H1 (cell line): ENCODE data around the gene GALNT2. TPM values are rescaled to one million over a fixed set of nuclear protein-coding genes. Genes with fewer than 3 reads are reported as not detected.
A peak's percentile ranks its signal among the peaks of the same experiment; 100 is the strongest.

Experiments
- CTCF ChIA-PET: fragments of 300-600 bp; sonication (Branson Sonifier 250); formaldehyde crosslinking; loops from one replicate; lab custom pipeline; 2021; ENCODE audit not compliant: partially characterized antibody; lab: Charles Lee
- POLR2A ChIA-PET: fragments of 300-600 bp; sonication (Branson Sonifier 250); formaldehyde crosslinking; loops from one replicate; lab custom pipeline; 2021; ENCODE audit warnings: inconsistent platforms; ENCODE audit not compliant: partially characterized antibody; lab: Charles Lee
- DNase-seq, 2 experiments: peaks; one replicate each; pipeline versions ENCODE4 v3.0.0 to v3.0.0-alpha.2; 2010 to 2022; ENCODE audit warnings: low spot score in 2 of 2, low read depth in 1 of 2, mixed read lengths in 1 of 2
- FAIRE-seq: peaks from 2 replicates; lab custom pipeline; 2011; peaks lifted over from hg19 to GRCh38; lab: Jason Lieb, UNC
- H2AFZ ChIP-seq: 2 replicates; pipeline ENCODE4 v1.8.1; 2012; ENCODE audit warnings: low read length, inconsistent platforms
- H2AK5ac ChIP-seq: 2 replicates; pipeline ENCODE4 v1.6.1; 2013; ENCODE audit warnings: low read depth, low read length
- H2BK120ac ChIP-seq: replicated peaks from 2 replicates; pipeline ENCODE3; 2013; ENCODE audit warnings: low read depth, low read length, inconsistent platforms
- H2BK12ac ChIP-seq: 2 replicates; pipeline ENCODE4 v1.6.1; 2013; ENCODE audit warnings: low read depth, low read length
- H2BK15ac ChIP-seq: 2 replicates; pipeline ENCODE4 v1.6.1; 2013; ENCODE audit warnings: low read length
- H2BK20ac ChIP-seq: 2 replicates; pipeline ENCODE4 v1.6.1; 2013; ENCODE audit warnings: low read length
- H2BK5ac ChIP-seq: 2 replicates; pipeline ENCODE4 v1.6.1; 2013; ENCODE audit warnings: low read depth, low read length
- H3K14ac ChIP-seq: 2 replicates; pipeline ENCODE4 v1.6.1; 2013; ENCODE audit warnings: inconsistent platforms; ENCODE audit not compliant: insufficient read length
- H3K18ac ChIP-seq: 2 replicates; pipeline ENCODE4 v1.6.1; 2013; ENCODE audit warnings: low read length; ENCODE audit errors: extremely low read depth
- H3K23ac ChIP-seq: 2 replicates; pipeline ENCODE4 v1.6.1; 2013; ENCODE audit warnings: inconsistent platforms; ENCODE audit not compliant: insufficient read length
- H3K23me2 ChIP-seq: 2 replicates; pipeline ENCODE4 v1.6.1; 2013; ENCODE audit warnings: low read depth, low read length
- H3K27ac ChIP-seq: 2 replicates; pipeline ENCODE4 v1.6.1; 2011; ENCODE audit warnings: low read depth, low read length, inconsistent platforms
- H3K27me3 ChIP-seq, 4 experiments: replicated peaks in 1 of 4; 1 replicate in 1 of 4; 2 replicates in 3 of 4; pipeline versions ENCODE4 v1.6.1 to v1.8.1; 2011 to 2013; ENCODE audit warnings: low read length in 3 of 4, mild to moderate bottlenecking in 3 of 4, inconsistent platforms in 2 of 4, mixed read lengths in 2 of 4, moderate library complexity in 1 of 4; ENCODE audit not compliant: control insufficient read depth in 3 of 4, insufficient read depth in 3 of 4; ENCODE audit errors: extremely low read depth in 1 of 4
- H3K36me3 ChIP-seq, 4 experiments: 2 replicates each; pipeline versions ENCODE4 v1.6.1 to v1.8.1; 2011 to 2013; ENCODE audit warnings: mild to moderate bottlenecking in 4 of 4, low read length in 3 of 4, moderate library complexity in 2 of 4, control low read depth in 1 of 4, inconsistent platforms in 1 of 4; ENCODE audit not compliant: insufficient read depth in 4 of 4, control insufficient read depth in 2 of 4
- H3K4ac ChIP-seq: replicated peaks from 2 replicates; pipeline ENCODE3; 2013; ENCODE audit warnings: low read length, low read depth, mixed read lengths, inconsistent platforms; ENCODE audit not compliant: insufficient read length
- H3K4me1 ChIP-seq, 4 experiments: replicated peaks in 1 of 4; 1 replicate in 1 of 4; 2 replicates in 3 of 4; pipeline versions ENCODE4 v1.6.1 to v1.8.1; 2011 to 2013; ENCODE audit warnings: low read length in 3 of 4, inconsistent platforms in 2 of 4, mixed read lengths in 1 of 4; ENCODE audit not compliant: insufficient read depth in 4 of 4, control insufficient read depth in 3 of 4
- H3K4me2 ChIP-seq, 2 experiments: 2 replicates each; pipeline versions ENCODE4 v1.6.1 to v1.8.1; 2011 to 2013; ENCODE audit warnings: low read depth in 2 of 2, low read length in 2 of 2, control low read depth in 1 of 2, inconsistent platforms in 1 of 2, mild to moderate bottlenecking in 1 of 2; ENCODE audit not compliant: insufficient read depth in 1 of 2
- H3K4me3 ChIP-seq, 4 experiments: fragments of 200-600, 300-600 bp in 1 of 4; sonication (generic), shearing (Covaris generic), sonication (Bioruptor Twin) in 1 of 4; 2 replicates each; pipeline versions ENCODE4 v1.5.1 to v1.8.1; 2011 to 2016; ENCODE audit warnings: low read length in 4 of 4, low read depth in 3 of 4, control low read depth in 2 of 4, inconsistent platforms in 2 of 4, mild to moderate bottlenecking in 2 of 4, mixed read lengths in 1 of 4, moderate library complexity in 1 of 4; ENCODE audit not compliant: insufficient read depth in 2 of 4; ENCODE audit errors: extremely low read depth in 1 of 4
- H3K56ac ChIP-seq: replicated peaks from 2 replicates; pipeline ENCODE3; 2013; ENCODE audit warnings: low read depth, mild to moderate bottlenecking, mixed read lengths, low read length, inconsistent platforms; ENCODE audit not compliant: insufficient read length
- H3K79me1 ChIP-seq: 2 replicates; pipeline ENCODE4 v1.6.1; 2013; ENCODE audit warnings: low read depth, low read length, control low read depth
- H3K79me2 ChIP-seq, 2 experiments: 2 replicates each; pipeline versions ENCODE4 v1.6.1 to v1.8.1; 2012 to 2013; ENCODE audit warnings: low read length in 2 of 2, mild to moderate bottlenecking in 2 of 2, inconsistent platforms in 1 of 2; ENCODE audit not compliant: insufficient read depth in 2 of 2, control insufficient read depth in 1 of 2
- H3K9ac ChIP-seq, 4 experiments: replicated peaks in 1 of 4; 1 replicate in 1 of 4; 2 replicates in 3 of 4; pipeline versions ENCODE4 v1.6.1 to v1.8.1; 2011 to 2013; ENCODE audit warnings: low read depth in 3 of 4, low read length in 3 of 4, control low read depth in 2 of 4, mild to moderate bottlenecking in 2 of 4, moderate library complexity in 2 of 4, inconsistent platforms in 1 of 4; ENCODE audit errors: extremely low read depth in 1 of 4
- H3K9me3 ChIP-seq, 2 experiments: 2 replicates each; pipeline versions ENCODE4 v1.6.1 to v1.8.1; 2012 to 2013; ENCODE audit warnings: mild to moderate bottlenecking in 2 of 2, moderate library complexity in 2 of 2, control low read depth in 1 of 2, inconsistent platforms in 1 of 2, low read depth in 1 of 2, low read length in 1 of 2, mixed read lengths in 1 of 2; ENCODE audit not compliant: insufficient read depth in 2 of 2
- H4K20me1 ChIP-seq, 2 experiments: replicated peaks in 1 of 2; 2 replicates each; pipeline versions ENCODE3 to v1.8.1; 2011 to 2013; ENCODE audit warnings: inconsistent platforms in 2 of 2, low read length in 2 of 2, mild to moderate bottlenecking in 1 of 2; ENCODE audit not compliant: insufficient read depth in 2 of 2, control insufficient read depth in 1 of 2
- H4K5ac ChIP-seq: 2 replicates; pipeline ENCODE4 v1.6.1; 2013; ENCODE audit warnings: low read length, low read depth, mixed read lengths, inconsistent platforms; ENCODE audit not compliant: insufficient read length
- H4K8ac ChIP-seq: 2 replicates; pipeline ENCODE4 v1.8.0; 2013; ENCODE audit warnings: mild to moderate bottlenecking, moderate library complexity, low read length, inconsistent platforms; ENCODE audit not compliant: insufficient read depth; ENCODE audit errors: extremely low read depth
- H4K91ac ChIP-seq: replicated peaks from 2 replicates; pipeline ENCODE3; 2013; ENCODE audit warnings: low read length, mixed read lengths, inconsistent platforms; ENCODE audit not compliant: insufficient read length
- BCL11A ChIP-seq, 2 experiments: IDR thresholded peaks; one replicate each; pipeline ENCODE4 v1.6.1; 2011; ENCODE audit warnings: low read depth in 2 of 2, low read length in 2 of 2, mild to moderate bottlenecking in 2 of 2
- NRF1 ChIP-seq: IDR thresholded peaks from 2 replicates; pipeline ENCODE4 v1.6.1; 2011; ENCODE audit warnings: mild to moderate bottlenecking, low read depth, low read length, improper control_type of control experiment
- RXRA ChIP-seq: IDR thresholded peaks from 2 replicates; pipeline ENCODE4 v1.6.1; 2011; ENCODE audit warnings: low read depth, mild to moderate bottlenecking, low read length, moderate library complexity; ENCODE audit not compliant: insufficient read depth
- WGBS, 2 experiments: shearing (Covaris generic) in 1 of 2; methylation state at CpG; one replicate each; pipeline versions ENCODE4 v1.1.6 to v1.1.7; 2013 to 2015; ENCODE audit warnings: low lambda C conversion rate in 2 of 2, mixed read lengths in 2 of 2, inconsistent platforms in 1 of 2, low coverage in 1 of 2, missing lambda C conversion rate in 1 of 2; ENCODE audit not compliant: insufficient replicate concordance in 2 of 2, insufficient coverage in 1 of 2, insufficient read length in 1 of 2; ENCODE audit errors: extremely low coverage in 1 of 2, missing lambda C conversion rate in 1 of 2; 5-methylcytosine and 5-hydroxymethylcytosine counted together
- polyA plus RNA-seq, 7 experiments: library from polyadenylated mRNA; depleted of rRNA in 3 of 7; stranded (reverse) in 5 of 7; unstranded in 2 of 7; fragments of >200 nt in 5 of 7; fragments of 200-250 nt in 2 of 7; gene quantifications; 1 replicate in 5 of 7; 2 replicates in 1 of 7; 4 replicates in 1 of 7; pipeline versions ENCODE4 v1.2.1 to v1.2.3, GENCODE V29; 2011 to 2013; ENCODE audit warnings: missing spikeins in 2 of 7, mixed read lengths in 2 of 7
- total RNA-seq: library from RNA; stranded (reverse); fragmentation: NEBNext Ultra II Directional; extraction: Animal tissue kit (Norgen Biotek cat#: 25700); gene quantifications from 2 replicates; pipeline ENCODE4 v1.2.1, GENCODE V29; 2021

Gene GALNT2
- total and polyA plus RNA-seq, 2 of the 8 experiments (the other 6 are each of a cell fraction or from before 2014, with no cell fraction given): 34.5 to 75.3 TPM

GRCh38 chr1:230159580-230159979, 92.5 kb downstream of the GALNT2 start:
- Histone ChIP-seq H3K56ac (no peak overlapping the region), H4K5ac (no peak overlapping the region), H2BK120ac (no peak overlapping the region), H2BK15ac (0 out of 2 replicates have a peak overlapping the region, but pooled peaks have one; percentile 40), H4K8ac (0 out of 2 replicates have a peak overlapping the region, but pooled peaks have one; percentile 62), H2BK5ac (0 out of 2 replicates have a peak overlapping the region, but pooled peaks have one; percentile 26), H3K79me1 (peaks cover 12% of the 10 kb centered on the region; the same call in 1 of the 2 replicates), H2AFZ (no peak overlapping the region), H4K20me1 (peaks cover 0 to 4% of the 10 kb centered on the region in 2 experiments), H2AK5ac (no peak overlapping the region; the same call in 1 of the 2 replicates), H3K4ac (no peak overlapping the region), H3K79me2 (peaks cover 0 to 64% of the 10 kb centered on the region in 2 experiments; a peak in 2 of 4 replicates), H3K23me2 (no peaks in the 10 kb centered on the region; the same call in 1 of the 2 replicates), H4K91ac (no peak overlapping the region), H3K36me3 (no peaks in the 10 kb centered on the region), H3K4me2 (no peak overlapping the region), H3K14ac (no peak overlapping the region), H3K27ac (no peak overlapping the region), H3K18ac (0 out of 2 replicates have a peak overlapping the region, but pooled peaks have one; percentile 3), H2BK20ac (no peak overlapping the region), H3K27me3 (no peaks in the 10 kb centered on the region), H3K4me3 (no peak overlapping the region), H3K9me3 (no peaks in the 10 kb centered on the region), H2BK12ac (no peak overlapping the region), H3K9ac (no peak overlapping the region), H3K23ac (no peak overlapping the region), H3K4me1 (peaks cover 0 to 2% (median 0%) of the 10 kb centered on the region in 4 experiments; a peak in 1 of 7 replicates)
- DNase-seq (no peak), FAIRE-seq (no peak)
- ChIA-PET POLR2A (no interaction called here), CTCF (interaction anchor here (1.7 kb wide), 1 partner anchor 14 kb away, joined by 5 read pairs; no protein-coding TSS in a partner anchor)
- 87% methylated on average over 5 of the region's 6 CpGs; no CpG with 5 or more reads in 1 of the 2 experiments for WGBS, 2 experiments
- TF ChIP-seq RXRA (no peak), NRF1 (no peak), BCL11A (IDR thresholded peaks at IDR 0.05; ENCODE audit: low read depth in 2 of 2, low read length in 2 of 2) (no peak)
